ENCODE data around the gene HPCA.

- TF ChIP-seq, protein P1, sequence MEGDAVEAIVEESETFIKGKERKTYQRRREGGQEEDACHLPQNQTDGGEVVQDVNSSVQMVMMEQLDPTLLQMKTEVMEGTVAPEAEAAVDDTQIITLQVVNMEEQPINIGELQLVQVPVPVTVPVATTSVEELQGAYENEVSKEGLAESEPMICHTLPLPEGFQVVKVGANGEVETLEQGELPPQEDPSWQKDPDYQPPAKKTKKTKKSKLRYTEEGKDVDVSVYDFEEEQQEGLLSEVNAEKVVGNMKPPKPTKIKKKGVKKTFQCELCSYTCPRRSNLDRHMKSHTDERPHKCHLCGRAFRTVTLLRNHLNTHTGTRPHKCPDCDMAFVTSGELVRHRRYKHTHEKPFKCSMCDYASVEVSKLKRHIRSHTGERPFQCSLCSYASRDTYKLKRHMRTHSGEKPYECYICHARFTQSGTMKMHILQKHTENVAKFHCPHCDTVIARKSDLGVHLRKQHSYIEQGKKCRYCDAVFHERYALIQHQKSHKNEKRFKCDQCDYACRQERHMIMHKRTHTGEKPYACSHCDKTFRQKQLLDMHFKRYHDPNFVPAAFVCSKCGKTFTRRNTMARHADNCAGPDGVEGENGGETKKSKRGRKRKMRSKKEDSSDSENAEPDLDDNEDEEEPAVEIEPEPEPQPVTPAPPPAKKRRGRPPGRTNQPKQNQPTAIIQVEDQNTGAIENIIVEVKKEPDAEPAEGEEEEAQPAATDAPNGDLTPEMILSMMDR (IDR thresholded peaks at IDR 0.05; ENCODE audit: poor library complexity): no peak
- TF ChIP-seq EZH2phosphoT487 (IDR thresholded peaks at IDR 0.05; ENCODE audit: low read depth, severe bottlenecking, unreplicated experiment) (no peak), EZH2 (IDR thresholded peaks at IDR 0.05; ENCODE audit: borderline replicate concordance) (no peak)
Observed at GRCh38 chr1:32890516-32891240, 4.4 kb downstream of the HPCA start.
